GM19043 (cell line): ENCODE measurements around the gene ITGA11.

ENCODE experiments used
- ATAC-seq: cut with Tn5 transposase; IDR thresholded peaks from one replicate; pipeline ENCODE4 v1.9.1; 2021; ENCODE audit warnings: low read depth; ENCODE audit not compliant: unreplicated experiment

The ITGA11 gene

DNA sequence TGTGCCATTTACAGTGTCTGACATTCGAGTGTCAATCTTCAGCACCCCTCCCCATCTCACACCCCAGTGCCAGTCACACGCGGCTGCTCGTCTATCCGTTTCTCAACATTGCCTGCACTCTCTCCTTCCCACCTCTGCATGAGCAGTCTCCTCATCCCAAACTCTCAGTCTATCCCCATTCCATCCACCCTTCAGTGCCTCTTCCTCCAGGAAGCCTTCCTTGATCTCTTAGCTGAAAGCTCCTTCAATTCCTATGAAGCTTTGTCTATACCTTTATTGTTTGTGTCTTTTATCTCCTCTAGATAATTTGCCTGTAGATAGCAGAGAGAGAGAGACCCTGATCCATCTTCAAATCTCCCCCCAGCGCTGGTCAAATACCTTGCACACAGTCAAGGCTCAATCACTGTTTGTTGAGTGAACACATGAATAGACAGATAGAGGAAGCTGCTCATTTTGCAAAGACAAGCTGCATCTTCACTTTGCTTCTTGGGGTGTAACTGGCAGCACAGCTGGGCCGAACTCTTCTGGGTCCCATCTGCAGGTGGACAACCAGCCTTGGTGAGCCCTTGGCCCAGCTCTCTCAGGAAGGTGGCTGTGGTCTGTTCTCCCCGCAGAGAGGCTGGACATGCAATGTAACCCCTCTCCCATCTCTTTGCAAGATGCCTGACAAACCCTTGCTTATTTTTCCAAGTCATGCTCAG, 52.8 kb downstream of the ITGA11 start:
- no peak for ATAC-seq

DNA sequence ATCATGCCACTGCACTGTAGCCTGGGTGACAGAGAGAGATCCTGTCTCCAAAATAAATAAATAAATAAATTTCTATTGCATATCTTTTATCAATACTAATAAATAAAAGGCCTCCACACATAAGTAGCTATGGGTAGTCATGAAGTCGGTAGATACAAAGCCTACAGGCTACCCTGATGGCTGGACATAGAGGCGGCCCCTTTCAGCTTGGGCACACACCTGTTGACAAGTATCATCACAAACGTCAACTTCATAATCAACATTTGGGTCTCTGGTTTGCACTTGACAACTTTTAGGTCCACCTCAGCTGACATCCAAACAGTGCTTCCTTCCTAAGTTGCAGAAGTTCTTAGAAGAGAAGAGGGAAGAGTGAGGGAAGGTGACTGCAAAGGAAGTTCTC, 53.4 kb downstream of the ITGA11 start:
- ATAC-seq = no peak

- no peak for ATAC-seq
These were observed 54.2 kb downstream of the ITGA11 start for GRCh38 chr15:68377766-68378165.

DNA sequence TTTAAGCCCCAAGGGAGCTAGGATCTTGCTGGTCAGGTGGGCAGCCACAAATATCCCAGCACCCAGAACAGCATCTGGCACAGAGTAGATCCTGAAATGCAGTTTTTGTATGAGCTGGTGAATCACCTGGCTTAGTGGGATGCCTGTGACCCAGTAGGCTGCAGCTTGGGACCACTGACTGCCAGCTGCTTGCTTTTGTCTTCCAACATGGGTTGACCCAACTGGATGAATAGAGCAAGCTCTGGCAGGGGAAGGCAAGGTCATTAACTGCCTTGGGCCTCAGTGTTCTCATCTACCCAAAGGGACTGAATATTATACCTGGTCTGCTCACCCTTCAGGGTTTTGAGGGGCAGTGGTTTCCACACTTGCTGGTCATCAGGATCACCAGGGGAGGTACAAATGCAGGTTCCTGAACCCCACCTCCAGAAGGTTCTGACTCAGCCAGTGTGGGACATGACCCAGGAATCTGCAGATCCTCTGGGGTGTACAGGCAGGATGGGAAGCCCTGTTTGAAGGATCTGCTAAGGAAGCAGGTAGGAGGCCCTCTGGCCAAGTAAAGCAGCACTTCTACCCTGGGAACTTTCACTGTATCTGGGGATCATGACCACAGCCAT, 55.4 kb downstream of the ITGA11 start:
- ATAC-seq = no peak

GRCh38 chr15:68375716-68376220, 56.2 kb downstream of the ITGA11 start:
- ATAC-seq = no peak

DNA sequence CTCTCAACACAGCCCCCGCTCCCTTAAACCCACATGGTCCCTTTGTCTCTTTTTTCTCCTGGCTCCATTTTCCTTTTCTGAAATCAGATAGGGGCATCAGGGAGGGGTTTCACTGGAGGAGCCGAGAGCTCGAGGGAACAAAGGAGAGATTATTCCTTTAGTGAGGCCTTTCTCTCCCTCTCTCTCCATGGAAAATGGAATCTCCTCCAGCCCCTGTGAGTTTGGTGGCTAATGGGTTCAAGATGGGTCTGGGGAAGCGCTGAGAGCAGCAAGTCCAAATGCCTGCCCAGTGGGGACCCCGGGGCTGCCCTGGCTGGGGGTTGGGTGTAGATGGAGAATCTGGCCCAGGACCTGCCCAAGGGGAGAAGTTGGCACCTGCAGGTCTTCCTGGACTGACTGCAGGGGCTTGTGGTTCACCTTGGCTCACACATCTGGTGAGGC, 56.8 kb downstream of the ITGA11 start:
- ATAC-seq = no peak

DNA sequence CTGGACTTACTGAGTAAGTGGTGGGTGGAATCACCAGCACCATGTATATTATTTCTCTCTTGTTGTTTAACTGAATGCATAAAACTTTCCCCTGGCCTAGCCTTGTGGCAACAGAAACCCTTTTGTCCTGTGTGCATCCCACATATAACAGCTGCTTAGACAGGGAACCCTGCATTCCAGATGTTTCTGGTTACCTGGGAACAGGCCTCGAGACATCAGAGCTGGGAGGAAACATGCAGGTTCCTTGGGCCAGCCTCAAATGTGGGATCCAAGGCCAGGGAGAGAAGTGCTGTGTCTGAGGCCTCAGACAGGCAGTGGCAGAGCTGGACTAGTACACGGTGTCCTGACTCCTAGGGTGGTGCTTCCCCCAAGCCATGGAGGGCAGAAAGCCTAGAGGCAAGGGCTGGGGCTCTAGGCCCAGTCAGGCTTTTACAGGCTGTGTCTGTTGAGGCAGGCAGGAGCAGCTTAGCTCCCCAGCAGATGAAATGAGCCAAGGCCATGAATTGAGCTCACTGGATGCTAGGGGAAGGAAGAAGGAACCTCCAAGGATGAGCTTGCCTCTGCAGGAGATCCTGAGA, 57.7 kb downstream of the ITGA11 start:
- ATAC-seq = no peak

DNA sequence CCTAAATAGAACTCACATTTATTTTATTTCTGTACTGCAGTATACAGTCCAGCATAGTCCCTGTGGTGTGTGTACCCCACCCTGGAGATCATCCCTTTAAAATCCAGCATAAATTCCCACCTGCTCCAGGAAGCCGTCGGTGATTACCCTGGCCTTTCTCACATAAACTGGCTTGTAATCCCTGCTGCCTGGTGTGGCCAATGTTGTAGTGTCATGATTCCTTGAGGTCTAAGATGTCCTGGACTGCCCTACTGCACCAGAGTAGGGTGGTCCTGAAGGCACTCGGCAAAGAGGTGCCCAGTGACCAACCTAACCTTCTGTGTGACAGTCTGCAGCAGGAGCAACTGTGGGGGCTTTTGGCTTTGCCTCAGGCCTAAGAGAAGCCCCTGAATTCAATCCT, 58.9 kb downstream of the ITGA11 start:
- ATAC-seq = no peak

DNA sequence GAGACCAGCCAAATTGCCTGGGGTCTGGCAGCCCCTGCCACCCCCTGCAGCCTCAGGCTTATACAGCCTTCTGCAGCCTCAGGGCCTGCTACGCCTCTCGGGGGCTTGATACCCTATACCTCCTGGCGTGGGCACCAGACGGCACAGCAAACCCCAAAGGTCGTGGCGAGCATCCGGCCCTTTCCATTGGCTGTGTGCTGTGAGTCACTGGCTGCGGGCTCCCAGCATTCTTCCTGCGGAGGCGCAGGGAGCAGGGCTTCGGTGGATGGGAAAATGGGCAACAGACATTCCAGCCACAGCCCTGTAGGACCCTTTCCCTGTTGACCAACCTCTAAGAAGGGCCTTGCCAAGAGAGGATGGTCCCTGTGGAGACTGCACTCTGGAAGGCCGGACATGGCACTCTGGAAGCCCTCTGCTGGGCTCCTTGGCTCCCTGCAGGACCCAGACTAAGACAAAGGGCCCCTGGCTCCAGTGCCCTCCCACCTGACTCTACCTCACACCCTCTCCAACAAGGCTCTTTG, 59.6 kb downstream of the ITGA11 start:
- no peak for ATAC-seq

- no peak for ATAC-seq
These were observed 60.1 kb downstream of the ITGA11 start for GRCh38 chr15:68371851-68372250.

DNA sequence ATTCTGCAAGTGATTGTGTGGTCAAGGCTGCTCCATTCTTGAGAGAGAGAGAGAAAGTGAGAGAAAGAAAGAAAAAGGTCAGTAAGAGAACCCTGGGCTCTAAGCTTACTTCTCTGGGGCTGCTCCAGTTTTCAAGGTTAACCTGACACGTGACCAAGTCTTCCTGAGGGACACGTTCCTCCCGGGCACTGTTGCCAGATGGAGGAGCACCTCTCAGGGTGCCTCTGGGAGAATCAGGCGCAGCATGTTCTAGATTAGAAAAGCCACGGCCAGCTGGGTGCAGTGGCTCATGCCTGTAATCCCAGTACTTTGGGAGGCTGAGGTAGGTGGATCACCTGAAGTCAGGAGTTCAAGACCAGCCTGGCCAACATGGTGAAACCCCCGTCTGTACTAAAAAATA, 60.8 kb downstream of the ITGA11 start:
- ATAC-seq = no peak

DNA sequence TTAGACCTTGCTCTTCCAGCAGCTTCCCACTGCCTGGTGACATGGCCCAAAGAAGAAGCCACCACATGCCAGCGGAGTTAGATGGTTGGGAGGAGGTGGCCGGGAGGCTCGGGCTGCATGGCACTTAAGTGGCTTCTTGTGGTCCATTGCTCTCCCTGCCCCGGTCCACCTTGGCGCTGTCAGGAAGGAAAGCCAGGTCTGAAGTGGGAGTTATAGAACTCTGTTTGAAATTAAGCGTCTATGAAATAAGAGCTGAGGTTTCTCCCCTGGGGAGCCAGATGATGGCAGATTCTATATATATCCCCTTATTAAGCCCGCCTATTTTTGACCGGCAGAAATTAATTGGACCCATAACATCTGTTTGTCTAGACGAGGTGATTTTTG, 61.2 kb downstream of the ITGA11 start:
- no peak for ATAC-seq

DNA sequence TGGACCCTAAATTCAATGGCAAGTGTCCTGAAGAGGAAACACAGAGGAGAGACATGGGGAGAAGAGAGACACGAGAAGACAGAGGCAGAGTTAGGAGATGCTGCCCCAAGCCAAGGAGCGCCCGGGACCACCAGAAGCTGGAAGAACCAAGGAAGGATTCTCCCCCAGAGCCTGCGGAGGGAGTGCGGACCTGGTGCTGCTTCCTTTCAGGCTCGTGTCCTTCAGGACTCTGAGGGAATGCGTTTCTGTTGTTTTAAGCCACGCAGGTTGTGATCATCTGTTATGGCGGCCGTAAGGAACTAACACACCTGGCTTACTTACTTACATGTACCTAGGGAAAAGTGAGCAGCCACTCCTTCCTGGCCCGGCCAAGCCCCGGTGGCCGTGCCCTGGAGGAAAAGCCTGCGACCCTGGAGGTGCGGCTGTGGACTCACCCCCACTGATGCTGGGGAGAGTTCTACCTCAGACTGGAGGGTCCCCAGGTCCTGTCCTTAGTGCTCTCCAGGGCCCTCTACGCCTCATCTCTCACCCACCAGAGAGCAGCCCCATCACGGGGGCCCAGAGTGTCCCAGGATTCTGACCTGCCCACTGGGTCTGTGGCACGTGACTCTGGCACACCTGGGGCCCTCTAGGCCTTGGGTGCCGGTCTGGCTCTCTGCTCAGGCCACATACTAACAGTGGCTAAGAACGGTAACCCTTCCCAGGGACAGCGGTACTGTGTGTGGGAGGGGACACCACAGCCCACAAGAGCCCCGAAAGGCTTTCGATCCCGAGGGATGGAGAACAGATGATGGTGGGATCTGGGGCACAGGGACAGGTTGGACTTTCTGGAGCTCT, 61.8 kb downstream of the ITGA11 start:
- no peak for ATAC-seq

DNA sequence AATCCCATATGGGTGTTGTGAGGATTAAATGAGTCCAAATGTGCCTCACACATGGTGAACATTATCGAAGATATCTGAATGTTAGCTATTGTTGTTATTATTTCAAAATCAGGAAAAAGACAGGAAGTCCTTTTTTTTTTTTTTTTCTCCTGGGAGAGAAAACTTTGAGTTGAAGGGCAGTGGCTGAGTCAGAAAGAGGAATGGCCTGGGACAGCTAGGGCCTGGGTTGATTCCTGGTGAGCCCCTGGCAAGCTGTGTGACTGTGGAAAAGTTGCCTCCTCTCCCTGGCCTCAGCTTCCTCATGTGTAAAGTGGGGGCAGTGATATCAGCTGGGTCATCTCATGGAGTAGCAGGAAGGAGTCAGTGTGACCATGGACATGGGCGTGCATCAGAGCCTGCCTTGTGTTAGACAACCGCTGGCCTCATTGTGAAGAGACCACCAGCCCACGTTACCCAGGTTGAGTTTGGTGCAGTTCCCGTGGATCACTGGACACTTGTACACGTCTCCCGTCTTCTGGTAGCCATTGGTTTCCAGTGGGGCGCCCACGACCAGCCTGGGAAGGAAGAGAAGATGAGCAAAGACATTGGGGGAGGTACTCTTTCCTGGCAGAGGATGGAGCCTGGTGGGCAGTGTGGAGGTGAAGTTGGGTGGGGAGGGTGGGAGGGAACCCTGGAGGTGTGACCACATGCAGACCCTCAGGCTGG, 63.1 kb downstream of the ITGA11 start:
- ATAC-seq = no peak

- no peak for ATAC-seq
These were observed 64.0 kb downstream of the ITGA11 start for GRCh38 chr15:68367992-68368391.

DNA sequence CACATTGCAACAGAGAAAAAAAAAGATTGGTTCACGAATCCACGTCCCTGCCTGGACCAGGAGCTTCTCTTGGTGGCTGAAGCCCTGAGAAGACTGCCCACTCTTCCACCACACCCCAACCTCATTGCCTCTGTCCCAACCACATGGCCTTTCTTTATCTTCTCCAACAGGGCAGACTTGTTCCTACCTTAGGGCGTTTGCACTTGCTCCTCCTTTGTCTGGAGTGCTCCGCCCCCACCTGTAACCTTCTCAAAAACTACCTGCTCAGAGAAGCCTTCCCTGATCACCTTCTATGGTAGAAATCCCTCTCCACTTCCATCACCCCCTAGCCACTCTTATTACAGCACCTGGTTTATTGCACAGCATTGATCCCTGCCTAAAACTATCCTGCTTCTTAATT, 64.7 kb downstream of the ITGA11 start:
- ATAC-seq = no peak

- no peak for ATAC-seq
These were observed 65.6 kb downstream of the ITGA11 start for GRCh38 chr15:68366314-68366713.

DNA sequence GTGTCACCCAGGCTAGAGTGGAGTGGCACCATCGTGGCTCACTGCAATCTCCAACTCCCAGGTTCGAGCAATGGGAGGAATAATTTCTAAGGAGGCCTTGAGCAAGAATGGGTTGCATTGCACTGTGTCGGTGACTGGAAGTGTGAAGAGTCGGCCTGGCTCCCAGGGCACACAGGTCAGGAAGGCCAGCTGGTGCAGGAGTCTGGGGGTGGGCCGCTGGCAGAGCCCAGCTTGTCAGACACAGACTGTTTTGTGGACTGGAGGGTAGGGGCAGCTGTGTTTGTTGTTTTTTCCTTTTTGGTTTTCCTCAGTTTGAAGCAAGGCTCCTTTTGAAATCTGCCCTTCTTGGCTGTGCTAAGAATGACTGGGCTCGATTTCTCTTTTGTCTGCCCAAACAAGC, 66.2 kb downstream of the ITGA11 start:
- ATAC-seq = no peak

DNA sequence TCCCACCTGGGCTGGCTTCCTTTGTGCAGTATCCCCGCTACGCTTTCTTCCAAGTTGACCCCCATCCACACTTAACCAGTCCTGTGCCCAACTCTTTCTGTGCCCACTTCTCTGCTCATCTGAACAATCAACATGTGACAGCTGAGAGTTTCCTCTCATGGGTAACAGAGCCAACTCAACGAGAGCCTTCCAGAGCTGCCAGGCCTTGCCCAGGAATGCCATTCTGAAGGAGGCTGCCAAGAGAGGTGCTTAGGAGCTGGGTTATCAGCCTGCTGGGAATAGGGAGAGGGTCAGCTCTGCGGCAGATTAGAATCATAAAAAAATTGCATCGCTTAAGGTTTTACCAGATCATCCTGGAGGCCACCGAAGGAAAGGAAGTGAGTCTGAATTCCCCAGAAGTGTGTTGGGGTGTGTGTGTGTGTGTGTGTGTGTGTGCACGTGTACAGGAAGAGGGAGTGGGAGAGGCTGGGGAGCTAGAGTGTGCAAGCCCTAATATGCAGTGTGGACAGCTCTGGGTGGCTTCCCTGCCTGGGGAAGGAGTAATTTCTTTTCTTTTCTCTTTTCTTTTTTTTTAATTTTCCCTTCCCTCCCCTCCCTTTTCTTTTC, 66.7 kb downstream of the ITGA11 start:
- no peak for ATAC-seq

GRCh38 chr15:68364660-68365035, 67.3 kb downstream of the ITGA11 start:
- ATAC-seq = no peak
